GM12801 (cell line): ENCODE data around the gene NDRG4.

Source experiments
- CTCF ChIP-seq: IDR thresholded peaks from one replicate; pipeline ENCODE4 v1.5.1; 2011; ENCODE audit warnings: control low read depth; ENCODE audit not compliant: insufficient read length; ENCODE audit errors: extremely low read depth

NDRG4 gene

DNA sequence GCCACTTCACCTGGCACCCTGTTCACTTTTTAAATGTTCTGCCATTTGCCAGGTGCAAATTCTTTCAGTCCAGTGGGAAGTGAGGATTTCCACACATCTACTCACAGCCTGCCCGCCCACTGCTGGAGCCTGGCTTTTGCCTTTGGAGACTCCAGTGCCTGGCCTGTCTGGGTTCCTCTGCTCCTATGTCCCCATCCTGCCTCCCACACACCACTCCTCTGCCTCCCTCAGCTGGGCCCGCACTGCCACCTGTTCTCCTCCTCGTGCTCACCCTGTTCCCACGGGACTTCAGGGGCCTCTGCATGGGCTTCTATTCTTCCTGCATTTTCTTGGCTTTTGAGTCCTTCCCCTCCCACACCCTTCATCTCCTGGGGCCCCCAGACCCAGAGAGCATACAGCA, 7.9 kb upstream of the NDRG4 start:
- no peak for TF ChIP-seq CTCF

DNA sequence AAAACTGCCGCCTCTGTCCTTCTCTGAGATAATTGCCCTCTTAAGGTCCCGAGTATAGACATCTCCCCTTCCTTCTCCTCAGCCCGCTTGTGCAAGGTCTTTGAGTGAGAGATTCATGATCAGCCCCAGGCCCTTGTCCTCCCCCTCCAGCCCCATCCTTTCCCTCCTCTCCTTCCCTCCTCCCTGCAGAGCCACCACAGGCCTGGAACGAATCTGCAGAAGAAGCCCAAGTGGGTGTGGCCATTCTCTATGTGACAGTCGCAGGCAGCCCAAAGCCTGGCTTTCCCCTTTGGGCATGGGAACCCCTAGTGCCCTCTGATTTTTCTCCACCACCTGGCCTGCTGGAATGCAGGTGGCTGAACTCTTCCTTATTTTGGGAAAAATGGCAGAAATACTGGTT, 7.2 kb upstream of the NDRG4 start:
- TF ChIP-seq CTCF = no peak

DNA sequence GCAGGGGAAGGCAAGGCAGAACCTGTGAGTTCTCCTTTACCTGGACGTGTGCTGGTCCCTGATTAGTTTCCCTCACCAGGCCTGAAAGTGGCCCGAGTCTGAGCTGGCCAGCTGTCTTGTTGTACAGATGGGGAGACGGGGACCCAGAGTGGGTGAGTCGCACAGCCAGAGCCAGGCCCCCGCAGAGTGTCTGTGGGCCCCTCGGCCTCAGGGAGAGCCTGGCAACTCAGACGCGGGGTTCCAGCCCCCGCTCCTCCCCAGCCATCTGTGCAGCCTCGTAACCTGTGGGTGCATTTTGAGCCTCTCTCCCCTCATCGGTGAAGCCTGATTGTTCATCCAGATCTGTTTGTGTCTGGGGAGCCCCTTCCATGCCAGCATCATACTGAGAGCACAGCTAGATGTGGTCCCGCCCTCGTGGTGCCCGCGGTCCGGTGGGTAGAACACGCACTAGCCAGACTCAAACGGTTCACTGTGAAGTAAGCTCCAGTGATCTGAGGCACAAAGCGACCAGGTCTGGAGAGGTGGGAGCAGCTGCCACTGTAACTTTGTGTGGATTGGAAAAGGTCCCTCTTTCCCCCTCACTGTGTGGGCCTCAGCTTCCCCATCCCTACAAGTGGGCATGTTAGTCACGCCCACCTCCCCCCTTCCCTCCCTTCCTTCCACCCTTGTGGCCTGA, 6.0 kb upstream of the NDRG4 start:
- no peak for TF ChIP-seq CTCF

DNA sequence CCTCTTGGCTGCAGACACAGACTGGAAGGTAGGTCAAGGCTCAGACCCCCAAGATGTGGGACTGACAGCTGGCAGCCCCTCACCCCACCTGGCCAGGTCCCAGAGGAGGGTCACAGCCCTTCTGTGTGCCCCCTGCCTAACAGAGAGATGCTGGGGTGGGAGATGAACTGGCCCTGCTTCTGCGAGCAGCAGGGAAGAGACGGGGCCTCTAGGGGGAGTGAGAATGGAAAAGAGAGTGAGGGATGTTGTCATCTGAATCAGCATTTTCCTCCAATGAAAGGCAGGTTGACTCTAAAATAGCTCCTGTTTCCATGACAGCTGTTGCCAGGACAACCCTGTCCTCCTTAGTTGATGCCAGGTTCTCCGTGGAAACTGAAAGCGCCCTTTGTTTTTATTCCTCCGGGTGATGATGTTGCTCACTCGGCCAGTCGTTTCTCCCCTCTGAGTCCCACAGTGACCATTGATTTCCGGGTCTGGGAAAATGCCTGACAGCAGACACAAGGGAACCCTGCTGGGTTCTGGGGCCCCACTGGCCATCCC, 4.9 kb upstream of the NDRG4 start:
- no peak for TF ChIP-seq CTCF

GRCh38 chr16:58495521-58496331, 4.2 kb upstream of the NDRG4 start:
- TF ChIP-seq CTCF = no peak

GRCh38 chr16:58497468-58497867, 2.5 kb upstream of the NDRG4 start:
- no peak for TF ChIP-seq CTCF

DNA sequence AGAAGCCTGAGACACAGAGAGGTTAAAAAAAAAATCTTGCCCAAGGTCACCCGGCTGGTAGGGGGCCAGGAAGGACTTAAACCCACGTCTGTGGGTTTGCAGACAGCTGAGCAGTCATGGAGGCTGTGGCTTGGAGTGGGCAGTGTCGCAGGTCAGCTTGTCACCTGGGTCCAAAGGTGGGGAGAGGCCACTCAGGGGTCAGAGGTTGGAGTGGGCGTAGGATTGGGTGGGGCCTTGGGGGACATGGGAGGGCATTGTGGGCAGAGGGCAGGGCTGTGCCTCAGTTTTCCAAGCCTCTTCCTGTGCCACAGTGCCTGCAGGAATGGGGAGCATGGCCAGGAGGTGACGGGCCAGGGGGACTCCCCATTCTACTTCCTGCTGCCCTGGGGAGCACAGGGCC, 2.0 kb upstream of the NDRG4 start:
- no peak for TF ChIP-seq CTCF
